ENCODE data around the gene FAM8A1. TPM values are rescaled to one million over a fixed set of nuclear protein-coding genes. Genes with fewer than 3 reads are reported as not detected.

Gene FAM8A1
- total RNA-seq, 1 donor from 2014 or later = 6.4 TPM

DNA sequence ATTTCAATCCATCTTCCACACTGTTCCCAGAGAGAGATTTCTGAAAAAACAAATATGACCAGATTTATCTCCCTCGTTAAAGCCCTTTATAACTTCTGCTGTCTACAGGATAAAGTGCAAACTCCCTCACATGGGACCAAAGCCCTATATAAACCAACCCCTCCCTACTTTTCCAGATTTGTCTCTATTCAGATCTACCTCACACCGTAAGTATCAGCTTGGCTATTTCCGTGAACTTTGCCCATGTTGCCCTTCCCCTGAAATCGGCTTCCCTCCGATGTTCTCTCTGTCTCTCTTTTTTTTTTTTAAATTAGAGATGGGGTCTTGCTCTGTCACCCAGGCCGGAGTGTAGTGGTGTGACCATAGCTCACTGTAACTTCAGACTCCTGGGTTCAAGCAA is 12.1 kb upstream of the FAM8A1 start:
- no peak overlapping the region for H3K4me3 ChIP-seq (ENCODE audit: low read depth, low read length)
- no peak for TF ChIP-seq CTCF (conservative IDR thresholded peaks at IDR 0.05; ENCODE audit: low read depth, low read length)

DNA sequence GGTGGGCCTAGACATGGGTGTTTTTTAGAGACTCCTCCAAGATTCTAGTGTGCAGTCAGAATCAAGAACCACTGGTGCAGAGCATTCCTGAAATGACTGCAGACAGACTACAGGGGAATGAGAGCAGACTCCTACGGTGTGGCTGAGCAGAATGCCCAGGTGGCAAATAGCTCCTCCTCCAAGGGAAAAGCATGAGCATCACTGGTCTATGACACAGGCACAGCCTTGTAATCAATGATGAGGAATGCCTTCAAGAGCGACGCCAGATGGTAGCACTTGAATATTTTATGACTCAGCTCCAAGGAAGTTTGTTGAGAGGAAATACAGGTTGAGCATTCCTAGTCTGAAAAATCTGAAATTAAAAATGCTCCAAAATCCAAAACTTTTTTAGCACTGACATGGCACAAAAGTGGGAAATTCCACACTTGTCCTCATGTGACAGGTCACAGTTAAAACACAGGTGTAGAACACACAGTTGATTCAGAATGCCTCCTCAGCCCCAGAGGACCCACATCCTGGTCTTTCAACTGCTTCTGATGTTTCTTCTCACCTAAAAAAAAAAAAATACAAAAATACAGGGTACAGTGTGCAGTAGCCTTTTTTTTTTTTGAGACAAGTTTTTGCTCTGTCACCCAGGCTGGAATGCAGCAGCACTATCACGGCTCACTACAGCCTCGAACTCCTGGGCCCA is 10.6 kb upstream of the FAM8A1 start:
- no peak overlapping the region for H3K4me3 ChIP-seq (ENCODE audit: low read depth, low read length)
- TF ChIP-seq CTCF (conservative IDR thresholded peaks at IDR 0.05; ENCODE audit: low read depth, low read length) = peak; percentile 34
- DNase-seq (ENCODE audit: low read depth) = peak; percentile 82

More for the DNA sequence above, 12.1 kb upstream of the FAM8A1 start:
- DNase-seq (ENCODE audit: low read depth) = no peak

- DNase-seq (ENCODE audit: low read depth) = no peak
- no peak for TF ChIP-seq CTCF (conservative IDR thresholded peaks at IDR 0.05; ENCODE audit: low read depth, low read length)
- H3K4me3 ChIP-seq (ENCODE audit: low read depth, low read length) = no peak overlapping the region
Measured at GRCh38 chr6:17591287-17591686, 8.8 kb upstream of the FAM8A1 start.

DNA sequence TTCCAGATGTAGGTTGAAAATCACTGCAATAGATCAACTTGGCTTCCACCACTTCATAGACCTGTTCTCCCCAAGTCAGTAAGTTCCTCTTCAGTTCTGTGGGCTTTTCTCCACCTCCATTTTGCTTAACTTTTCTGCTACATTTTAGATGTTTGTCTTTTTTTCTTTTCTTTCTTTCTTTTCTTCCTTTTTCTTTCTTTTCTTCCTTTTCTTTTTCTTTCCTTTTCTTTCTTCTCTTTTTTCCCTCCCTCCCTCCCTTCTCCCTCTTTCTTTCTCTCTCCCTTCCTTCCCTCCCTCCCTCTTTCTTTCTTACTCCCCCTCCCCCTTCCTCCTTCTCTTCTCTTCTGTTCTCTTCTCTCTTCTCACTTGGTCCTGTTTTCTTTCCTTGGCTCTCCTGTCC is 6.9 kb upstream of the FAM8A1 start:
- DNase-seq (ENCODE audit: low read depth) = no peak
- H3K4me3 ChIP-seq (ENCODE audit: low read depth, low read length) = no peak overlapping the region
- no peak for TF ChIP-seq CTCF (conservative IDR thresholded peaks at IDR 0.05; ENCODE audit: low read depth, low read length)

- no peak for DNase-seq (ENCODE audit: low read depth)
- H3K4me3 ChIP-seq (ENCODE audit: low read depth, low read length) = no peak overlapping the region
- TF ChIP-seq CTCF (conservative IDR thresholded peaks at IDR 0.05; ENCODE audit: low read depth, low read length) = no peak
Measured at GRCh38 chr6:17596085-17596484, 4.0 kb upstream of the FAM8A1 start.

GRCh38 chr6:17600527-17601385 is 654 bp downstream of the FAM8A1 start:
- no peak for DNase-seq (ENCODE audit: low read depth)
- peak overlapping the region; percentile 83 for H3K4me3 ChIP-seq (ENCODE audit: low read depth, low read length)
- no peak for TF ChIP-seq CTCF (conservative IDR thresholded peaks at IDR 0.05; ENCODE audit: low read depth, low read length)
